ENCODE results near the gene BCL2L1.

DNA sequence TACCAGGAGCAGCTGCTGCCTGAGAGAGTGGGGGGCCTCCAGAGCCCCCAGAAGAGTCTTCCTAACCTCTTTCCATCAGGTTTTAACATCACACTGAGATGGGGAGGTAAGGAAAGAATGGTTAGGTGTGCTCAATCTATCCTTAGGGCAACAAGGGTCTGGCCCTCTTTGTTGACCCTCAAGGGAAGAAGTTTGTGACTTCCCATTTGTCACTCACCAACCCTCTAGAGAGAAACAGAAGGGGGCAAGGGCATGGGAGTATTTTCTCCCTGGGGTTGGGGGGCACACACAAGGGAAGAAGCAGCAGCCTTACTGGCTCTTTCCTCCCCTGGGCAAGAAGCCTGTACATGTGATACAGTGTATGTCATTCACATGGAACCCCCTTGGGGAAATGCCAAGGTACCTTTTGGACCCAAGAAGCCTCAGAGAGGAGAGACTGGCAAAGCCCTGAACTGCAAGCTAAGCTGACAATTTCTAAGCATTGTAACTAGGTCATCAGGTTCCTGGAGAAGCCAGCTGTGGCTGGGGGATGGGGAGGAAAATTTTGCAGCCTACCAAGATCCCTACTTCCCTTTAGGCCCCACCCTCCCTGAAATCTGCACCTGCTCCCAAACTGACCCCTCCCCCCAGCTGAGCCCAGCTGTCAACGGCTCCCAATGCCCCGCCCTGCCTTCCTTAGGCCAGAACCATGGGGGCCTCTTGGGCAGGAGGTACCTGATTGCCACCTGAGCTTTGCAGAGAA, 14.5 kb downstream of the BCL2L1 start:
- TF ChIP-seq POLR2AphosphoS5 (IDR thresholded peaks at IDR 0.05) (no peak), EP300 (conservative IDR thresholded peaks at IDR 0.05; ENCODE audit: poor library complexity, severe bottlenecking) (no peak), RAD21 (conservative IDR thresholded peaks at IDR 0.05) (no peak), TAF1 (IDR thresholded peaks at IDR 0.05; ENCODE audit: low read depth) (no peak), EZH2 (IDR thresholded peaks at IDR 0.05; ENCODE audit: borderline replicate concordance, insufficient read depth, low read length, poor library complexity, severe bottlenecking) (no peak), MXI1 (conservative IDR thresholded peaks at IDR 0.05; ENCODE audit: poor library complexity, severe bottlenecking) (no peak)
- TF ChIP-seq, protein P1, sequence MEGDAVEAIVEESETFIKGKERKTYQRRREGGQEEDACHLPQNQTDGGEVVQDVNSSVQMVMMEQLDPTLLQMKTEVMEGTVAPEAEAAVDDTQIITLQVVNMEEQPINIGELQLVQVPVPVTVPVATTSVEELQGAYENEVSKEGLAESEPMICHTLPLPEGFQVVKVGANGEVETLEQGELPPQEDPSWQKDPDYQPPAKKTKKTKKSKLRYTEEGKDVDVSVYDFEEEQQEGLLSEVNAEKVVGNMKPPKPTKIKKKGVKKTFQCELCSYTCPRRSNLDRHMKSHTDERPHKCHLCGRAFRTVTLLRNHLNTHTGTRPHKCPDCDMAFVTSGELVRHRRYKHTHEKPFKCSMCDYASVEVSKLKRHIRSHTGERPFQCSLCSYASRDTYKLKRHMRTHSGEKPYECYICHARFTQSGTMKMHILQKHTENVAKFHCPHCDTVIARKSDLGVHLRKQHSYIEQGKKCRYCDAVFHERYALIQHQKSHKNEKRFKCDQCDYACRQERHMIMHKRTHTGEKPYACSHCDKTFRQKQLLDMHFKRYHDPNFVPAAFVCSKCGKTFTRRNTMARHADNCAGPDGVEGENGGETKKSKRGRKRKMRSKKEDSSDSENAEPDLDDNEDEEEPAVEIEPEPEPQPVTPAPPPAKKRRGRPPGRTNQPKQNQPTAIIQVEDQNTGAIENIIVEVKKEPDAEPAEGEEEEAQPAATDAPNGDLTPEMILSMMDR (IDR thresholded peaks at IDR 0.05; ENCODE audit: poor library complexity, severe bottlenecking) = no peak
